Activated T-cell treated with anti-CD3 and anti-CD28 coated beads, Interleukin-2, amount 50 U/mL, for 24 hours (primary cell): ENCODE results near the gene KCNQ1.
"Not testable (repeated sequence)": the region's sequence is repeated elsewhere in the genome, so short reads cannot be mapped to it uniquely, and the experiment has no call there.

Experiments used
- DNase-seq: peaks from one replicate; pipeline ENCODE4 v3.0.0-alpha.2; 2020
- H3K27ac Mint-ChIP-seq: 2 replicates; pipeline ENCODE4 v1.8.0; 2020; ENCODE audit warnings: mild to moderate bottlenecking, mixed read lengths
- H3K27me3 Mint-ChIP-seq: 2 replicates; pipeline ENCODE4 v1.8.0; 2020; ENCODE audit warnings: mixed read lengths
- H3K36me3 Mint-ChIP-seq: 2 replicates; pipeline ENCODE4 v1.8.0; 2020; ENCODE audit warnings: low read depth, mixed read lengths
- H3K4me1 Mint-ChIP-seq: 2 replicates; pipeline ENCODE4 v1.8.0; 2020; ENCODE audit warnings: low read depth, mixed read lengths
- H3K4me3 Mint-ChIP-seq: 2 replicates; pipeline ENCODE4 v1.8.0; 2020; ENCODE audit warnings: mild to moderate bottlenecking, moderate library complexity, mixed read lengths
- H3K9me3 Mint-ChIP-seq: 2 replicates; pipeline ENCODE4 v1.8.0; 2020; ENCODE audit warnings: mixed read lengths

Gene KCNQ1

DNA sequence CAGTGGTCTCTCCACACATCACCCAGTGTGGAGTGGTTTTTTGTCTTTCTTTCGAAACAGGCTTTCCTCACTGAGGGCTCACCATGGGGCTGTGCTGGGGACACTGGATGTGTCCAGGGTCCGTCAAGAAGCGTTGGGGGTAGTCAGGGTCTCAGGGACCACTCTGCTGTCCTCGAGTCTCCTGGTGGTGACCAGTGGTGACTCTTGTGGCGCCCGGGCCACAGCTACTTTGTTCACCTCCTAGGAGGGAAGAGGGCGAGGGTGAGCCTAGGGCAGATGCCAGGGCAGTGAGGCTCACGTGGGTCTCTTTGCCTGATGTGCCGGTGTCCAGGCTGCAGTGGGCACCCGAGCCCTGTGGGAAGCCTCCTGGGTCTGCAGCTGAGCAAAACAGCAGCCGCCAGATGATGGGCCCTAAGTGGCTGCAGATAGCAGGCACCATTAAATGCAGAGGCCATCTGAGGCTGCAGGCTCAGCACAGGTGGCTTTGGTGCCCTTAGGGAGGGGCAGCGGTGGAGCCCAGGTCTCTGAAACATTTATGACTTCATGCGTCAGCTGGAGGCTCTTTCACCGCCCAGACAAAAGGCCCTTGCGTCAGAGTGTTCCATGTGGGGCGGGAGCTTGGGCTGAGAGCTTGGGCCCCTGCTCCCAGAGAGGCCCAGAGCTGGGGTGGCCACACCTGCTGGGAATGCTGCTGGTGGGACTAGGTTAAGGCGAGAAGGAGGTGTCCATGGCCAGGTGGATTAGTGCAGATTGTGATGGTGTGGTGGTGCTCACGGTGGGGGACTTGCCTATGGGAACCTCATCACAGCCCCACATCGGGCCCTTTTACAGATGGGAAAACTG is 29.5 kb downstream of the KCNQ1 start:
- no peak overlapping the region for H3K27ac Mint-ChIP-seq

DNA sequence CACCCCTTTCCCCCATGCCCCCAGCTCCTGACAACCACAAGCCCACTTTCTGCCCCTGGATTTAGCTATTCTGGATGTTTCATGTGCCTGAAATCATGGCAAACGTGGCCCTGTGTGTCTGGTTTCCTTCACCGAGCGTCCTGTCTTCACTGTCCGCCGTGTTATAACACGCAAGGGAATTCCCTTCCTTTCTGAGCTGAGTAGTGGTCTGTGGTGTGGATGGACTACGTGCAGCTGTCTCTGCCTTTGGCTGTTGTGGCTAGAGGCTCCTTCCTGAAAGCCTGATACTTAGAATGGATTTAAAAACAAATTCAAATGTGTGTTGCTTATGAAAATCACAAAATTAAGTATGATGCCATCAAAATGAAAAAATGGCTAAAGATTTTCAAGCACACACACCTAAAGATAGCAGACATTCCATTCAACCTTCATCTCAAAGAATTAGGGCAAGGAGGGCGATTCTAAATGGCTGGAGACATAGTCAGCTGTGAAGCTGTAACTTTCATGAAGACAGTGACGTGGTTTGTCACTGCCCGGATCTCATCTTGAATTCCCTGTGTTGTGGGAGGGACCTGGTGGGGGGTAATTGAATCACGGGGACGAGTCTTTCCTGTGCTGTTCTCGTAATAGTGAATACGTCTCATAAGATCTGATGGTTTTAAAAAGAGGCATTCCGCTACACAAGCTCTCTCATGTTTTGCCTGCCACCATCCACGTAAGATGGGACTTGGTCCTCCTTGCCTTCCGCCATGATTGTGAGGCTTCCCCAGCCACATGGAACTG is 30.5 kb downstream of the KCNQ1 start:
- H3K4me3 Mint-ChIP-seq = no peak overlapping the region
- no peak overlapping the region for H3K27ac Mint-ChIP-seq
- no peaks in the 10 kb centered on the region for H3K27me3 Mint-ChIP-seq
- no peak for DNase-seq
- peaks cover 20% of the 10 kb centered on the region for H3K9me3 Mint-ChIP-seq
- peaks cover 32% of the 10 kb centered on the region for H3K36me3 Mint-ChIP-seq
- peaks cover 29% of the 10 kb centered on the region for H3K4me1 Mint-ChIP-seq

More for the DNA sequence above, 29.5 kb downstream of the KCNQ1 start:
- Mint-ChIP-seq H3K4me1 (peaks cover 22% of the 10 kb centered on the region), H3K36me3 (peaks cover 24% of the 10 kb centered on the region), H3K4me3 (no peak overlapping the region), H3K27me3 (no peaks in the 10 kb centered on the region), H3K9me3 (peaks cover 13% of the 10 kb centered on the region)
- DNase-seq = no peak

DNA sequence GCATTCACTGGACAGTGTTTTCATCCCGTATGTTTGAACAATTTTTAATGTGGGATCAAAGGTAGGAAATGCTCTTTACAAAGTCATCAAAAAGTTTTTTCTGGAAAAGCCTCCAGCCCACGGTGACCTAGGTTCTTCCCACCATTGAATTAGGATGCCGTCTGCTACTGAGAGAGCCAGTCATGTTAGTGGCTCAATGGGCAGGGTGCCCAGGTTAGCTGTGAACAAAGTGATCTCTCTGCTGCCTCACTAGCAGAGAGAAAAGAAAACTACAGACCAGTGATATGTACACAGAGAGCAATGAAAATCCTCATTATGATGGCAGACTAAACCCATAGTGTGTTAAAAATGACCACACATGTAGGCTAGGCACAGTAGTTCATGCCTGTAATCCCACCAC is 32.4 kb downstream of the KCNQ1 start:
- no peak for DNase-seq
- Mint-ChIP-seq H3K4me3 (no peak overlapping the region), H3K4me1 (peaks cover 36% of the 10 kb centered on the region), H3K27me3 (no peaks in the 10 kb centered on the region), H3K9me3 (peaks cover 24% of the 10 kb centered on the region), H3K27ac (no peak overlapping the region), H3K36me3 (peaks cover 36% of the 10 kb centered on the region)

DNA sequence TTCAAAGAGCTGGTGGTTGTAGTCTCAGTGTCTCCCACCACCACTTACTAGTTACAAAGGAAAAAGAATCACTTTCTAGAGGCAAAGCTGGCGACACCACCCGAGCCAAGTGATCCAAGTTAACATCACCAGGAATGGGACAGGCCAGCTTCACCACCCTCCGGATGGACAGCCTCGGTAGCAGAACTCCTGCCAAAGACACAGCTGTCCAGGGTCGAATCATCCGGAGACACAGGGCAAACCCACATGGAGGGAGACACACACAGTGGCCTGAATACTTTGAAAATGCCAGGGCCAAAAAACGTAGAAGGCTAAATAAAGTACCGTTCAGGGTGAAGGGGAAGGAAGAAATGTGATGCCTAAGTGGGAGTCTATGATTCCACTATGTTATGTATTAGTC is 33.1 kb downstream of the KCNQ1 start:
- Mint-ChIP-seq H3K36me3 (peaks cover 36% of the 10 kb centered on the region), H3K4me1 (peaks cover 33% of the 10 kb centered on the region), H3K27ac (no peak overlapping the region), H3K9me3 (peaks cover 24% of the 10 kb centered on the region), H3K27me3 (no peaks in the 10 kb centered on the region), H3K4me3 (no peak overlapping the region)
- DNase-seq = no peak

DNA sequence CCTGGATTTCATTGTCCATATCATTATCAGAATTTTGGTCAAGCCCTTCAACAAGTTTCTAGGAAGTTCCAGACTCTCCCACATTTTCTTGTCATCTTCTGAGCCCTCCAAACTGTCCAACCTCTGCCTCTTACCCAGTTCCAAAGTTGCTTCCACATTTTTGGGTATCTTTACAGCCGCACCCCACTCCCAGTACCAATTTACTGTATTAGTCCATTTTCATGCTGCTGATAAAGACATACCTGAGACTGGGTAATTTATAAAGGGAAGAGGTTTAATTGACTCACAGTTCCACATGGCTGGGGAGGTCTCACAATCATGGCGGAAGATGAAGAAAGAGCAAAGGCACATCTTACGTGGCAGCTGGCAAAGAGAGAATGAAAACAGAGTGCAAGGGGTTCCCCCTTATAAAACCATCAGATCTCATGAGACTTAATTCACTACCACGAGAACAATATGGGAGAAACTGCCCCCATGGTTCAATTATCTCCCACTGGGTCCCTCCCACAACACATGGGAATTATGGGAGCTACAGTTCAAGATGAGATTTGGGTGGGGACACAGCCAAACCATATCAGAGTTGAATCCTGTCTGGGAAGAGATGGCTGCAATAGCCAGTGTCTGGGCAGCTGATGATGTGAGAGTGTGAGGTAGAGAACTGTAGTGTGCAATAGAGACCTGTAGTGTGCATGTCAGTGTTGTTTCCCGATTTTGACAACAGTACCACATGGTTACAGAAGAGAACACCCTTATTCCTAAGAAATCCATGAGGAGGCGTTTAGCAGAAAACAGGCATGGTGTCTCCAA is 35.5 kb downstream of the KCNQ1 start:
- peak overlapping the region; percentile 41 for H3K4me3 Mint-ChIP-seq
- H3K27ac Mint-ChIP-seq = peak overlapping the region; percentile 83
- H3K9me3 Mint-ChIP-seq = peaks cover 24% of the 10 kb centered on the region

DNA sequence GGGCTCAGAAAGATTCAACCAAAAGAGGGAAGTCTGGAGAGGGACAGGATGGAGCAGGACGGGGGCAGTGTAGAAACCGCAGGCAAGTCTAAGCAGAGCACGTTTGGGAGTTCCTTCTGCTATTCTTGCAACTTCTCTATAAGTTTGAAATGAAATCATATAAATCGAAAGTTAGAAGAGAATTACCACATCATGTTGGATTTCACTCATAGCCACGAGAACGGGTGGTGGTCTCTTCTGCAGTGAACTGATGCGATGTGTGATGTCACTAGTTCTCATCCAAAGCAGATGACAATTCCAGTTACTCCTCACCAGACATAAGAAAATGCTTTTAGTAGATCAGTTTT is 36.0 kb downstream of the KCNQ1 start:
- Mint-ChIP-seq H3K27ac (peak overlapping the region; percentile 83), H3K36me3 (peaks cover 48% of the 10 kb centered on the region), H3K9me3 (peaks cover 26% of the 10 kb centered on the region), H3K4me3 (peak overlapping the region; percentile 41), H3K27me3 (no peaks in the 10 kb centered on the region), H3K4me1 (peaks cover 26% of the 10 kb centered on the region)
- DNase-seq = no peak

More for the DNA sequence above, 35.5 kb downstream of the KCNQ1 start:
- H3K27me3 Mint-ChIP-seq, DNase-seq: not testable (repeated sequence)
- Mint-ChIP-seq H3K36me3 (peaks cover 43% of the 10 kb centered on the region), H3K4me1 (peaks cover 30% of the 10 kb centered on the region)

DNA sequence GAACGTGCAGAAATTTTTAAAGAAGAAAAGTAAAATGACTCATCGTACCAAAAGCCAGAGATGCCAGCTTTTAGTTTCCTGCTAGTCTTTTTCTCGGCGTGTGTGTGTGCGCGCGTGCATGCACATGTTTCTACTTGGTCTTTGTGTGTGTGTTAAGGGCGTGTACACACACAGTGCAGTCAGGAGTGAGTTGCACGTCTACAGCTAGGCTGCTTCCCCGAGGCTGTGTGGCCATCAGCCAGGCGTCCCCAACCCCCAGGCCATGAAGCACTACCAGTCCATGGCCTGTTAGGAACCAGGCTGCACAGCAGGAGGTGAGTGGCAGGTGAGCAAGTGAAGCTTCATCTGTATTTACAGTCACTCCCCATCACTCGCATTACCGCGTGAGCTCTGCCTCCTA is 36.4 kb downstream of the KCNQ1 start:
- peaks cover 26% of the 10 kb centered on the region for H3K4me1 Mint-ChIP-seq
- peaks cover 53% of the 10 kb centered on the region for H3K36me3 Mint-ChIP-seq
- no peaks in the 10 kb centered on the region for H3K27me3 Mint-ChIP-seq
- no peak for DNase-seq
- peak overlapping the region; percentile 41 for H3K4me3 Mint-ChIP-seq
- peak overlapping the region; percentile 83 for H3K27ac Mint-ChIP-seq
- H3K9me3 Mint-ChIP-seq = peaks cover 29% of the 10 kb centered on the region

DNA sequence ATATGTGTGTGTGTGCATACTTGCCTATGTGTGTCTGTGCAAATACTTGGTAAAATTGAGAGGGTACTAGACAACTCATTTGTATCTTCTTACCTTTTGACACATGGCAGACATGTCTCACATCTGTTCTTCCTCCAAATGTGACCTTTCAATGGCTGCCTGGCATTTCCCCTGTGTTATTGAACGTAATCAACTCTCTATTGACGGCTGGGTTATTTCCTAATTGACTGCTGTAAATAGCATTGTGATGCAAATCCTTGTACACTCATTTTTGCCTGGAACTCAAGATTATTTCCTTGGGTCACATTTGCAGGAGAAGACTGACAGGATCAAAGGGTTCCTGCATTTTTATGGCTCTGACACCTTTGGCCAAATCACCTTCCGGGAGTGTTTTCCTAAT is 37.4 kb downstream of the KCNQ1 start:
- H3K27me3 Mint-ChIP-seq = no peaks in the 10 kb centered on the region
- H3K36me3 Mint-ChIP-seq = peaks cover 57% of the 10 kb centered on the region
- H3K4me3 Mint-ChIP-seq = no peak overlapping the region

DNA sequence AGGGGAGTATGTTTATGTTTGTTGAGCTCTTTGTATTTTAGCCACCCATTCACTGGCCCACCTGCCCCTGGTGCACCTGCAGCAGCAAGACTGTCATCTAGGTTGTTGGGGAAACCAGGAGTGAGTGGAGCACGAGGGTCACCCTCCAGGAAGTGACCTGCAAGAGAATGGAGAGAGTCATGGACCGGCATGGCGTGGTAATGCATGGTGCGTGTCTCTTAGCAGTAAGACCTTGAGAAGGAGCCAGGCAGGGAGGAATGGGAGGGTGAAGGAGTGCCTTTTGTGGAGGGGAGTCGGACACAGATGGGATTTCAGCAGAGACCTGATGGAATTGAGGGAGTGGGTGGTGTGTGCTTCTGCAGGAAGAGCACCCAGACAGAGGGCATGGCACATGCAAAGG is 37.9 kb downstream of the KCNQ1 start:
- Mint-ChIP-seq H3K4me1 (peaks cover 26% of the 10 kb centered on the region), H3K27me3 (no peaks in the 10 kb centered on the region), H3K4me3 (no peak overlapping the region), H3K36me3 (peaks cover 56% of the 10 kb centered on the region), H3K27ac (no peak overlapping the region), H3K9me3 (peaks cover 38% of the 10 kb centered on the region)
- no peak for DNase-seq

More for the DNA sequence above, 37.4 kb downstream of the KCNQ1 start:
- H3K4me1 Mint-ChIP-seq = peaks cover 26% of the 10 kb centered on the region
- H3K27ac Mint-ChIP-seq = no peak overlapping the region
- DNase-seq = no peak
- H3K9me3 Mint-ChIP-seq = peaks cover 37% of the 10 kb centered on the region

DNA sequence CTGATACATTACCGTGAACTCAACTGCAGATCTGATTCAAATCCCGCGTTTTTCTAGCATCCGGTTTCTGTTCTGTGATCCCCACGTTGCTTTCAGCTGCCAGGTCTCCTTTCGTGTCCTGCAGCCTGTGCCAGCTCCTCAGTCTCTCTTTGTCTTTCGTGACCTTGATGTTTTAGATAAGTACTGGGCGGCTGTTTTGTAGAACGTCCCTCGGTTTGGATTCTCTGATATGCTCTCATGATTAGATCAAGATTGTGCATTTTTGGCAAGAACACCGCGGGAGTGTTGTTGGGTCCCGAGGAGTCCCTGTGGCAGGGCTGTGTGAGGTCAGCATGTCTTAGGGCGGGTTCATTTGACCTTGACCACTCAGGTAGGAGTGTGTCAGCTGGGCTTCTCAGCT is 38.6 kb downstream of the KCNQ1 start:
- Mint-ChIP-seq H3K27ac (no peak overlapping the region), H3K27me3 (no peaks in the 10 kb centered on the region), H3K36me3 (peaks cover 56% of the 10 kb centered on the region), H3K4me1 (peaks cover 26% of the 10 kb centered on the region), H3K4me3 (no peak overlapping the region), H3K9me3 (peaks cover 39% of the 10 kb centered on the region)
- DNase-seq = no peak

DNA sequence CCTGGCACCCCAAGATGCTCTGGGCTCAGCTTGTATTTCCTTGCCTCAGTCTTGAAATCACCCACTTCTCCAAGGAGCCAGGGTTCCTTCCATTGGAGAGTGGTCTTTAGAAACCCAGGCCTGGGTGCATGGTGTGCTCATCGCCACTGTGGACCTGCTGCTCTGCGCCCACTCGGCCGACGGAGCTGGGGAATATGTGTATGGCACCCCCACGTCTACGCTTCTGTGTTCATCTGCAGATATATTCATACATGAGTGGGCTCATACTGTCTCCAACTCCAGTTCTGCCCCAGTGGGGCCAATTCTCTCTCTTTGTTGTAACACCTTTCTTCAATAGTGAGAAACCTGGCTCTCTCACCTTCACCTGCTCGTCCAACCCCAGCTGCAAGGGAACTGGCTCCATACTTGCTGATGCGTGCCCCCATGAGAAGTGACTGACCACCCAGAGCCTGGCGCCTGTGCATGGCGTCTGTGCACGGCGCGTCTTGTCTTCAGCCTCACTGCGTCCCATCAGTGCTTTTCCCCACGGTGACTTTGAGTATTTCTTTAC is 39.8 kb downstream of the KCNQ1 start:
- Mint-ChIP-seq H3K36me3 (peaks cover 57% of the 10 kb centered on the region), H3K9me3 (peaks cover 43% of the 10 kb centered on the region), H3K4me1 (peaks cover 26% of the 10 kb centered on the region), H3K27me3 (no peaks in the 10 kb centered on the region), H3K4me3 (no peak overlapping the region), H3K27ac (no peak overlapping the region)
- no peak for DNase-seq

DNA sequence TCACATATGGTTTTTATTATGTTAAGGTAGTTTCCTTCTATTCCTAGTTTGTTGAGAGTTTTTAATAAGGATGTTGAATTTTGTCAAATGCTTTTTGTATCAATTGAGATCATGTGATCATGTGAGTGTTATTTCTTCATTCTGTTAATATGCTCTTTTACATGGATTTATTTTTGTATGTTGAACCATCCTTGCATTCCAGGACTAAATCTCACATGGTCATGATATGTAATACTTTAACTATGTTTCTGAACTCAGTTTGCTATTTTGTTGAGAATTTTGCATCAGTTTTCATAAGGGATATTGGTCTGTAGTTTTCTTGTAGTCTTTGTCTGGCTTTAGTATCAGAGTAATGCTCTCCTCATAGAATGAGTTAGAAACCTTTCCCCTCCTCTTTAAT is 43.2 kb downstream of the KCNQ1 start:
- Mint-ChIP-seq H3K9me3 (peaks cover 40% of the 10 kb centered on the region), H3K36me3 (peaks cover 52% of the 10 kb centered on the region), H3K4me3 (no peak overlapping the region), H3K27ac (no peak overlapping the region), H3K4me1 (no peaks in the 10 kb centered on the region), H3K27me3 (no peaks in the 10 kb centered on the region)
- DNase-seq = no peak

DNA sequence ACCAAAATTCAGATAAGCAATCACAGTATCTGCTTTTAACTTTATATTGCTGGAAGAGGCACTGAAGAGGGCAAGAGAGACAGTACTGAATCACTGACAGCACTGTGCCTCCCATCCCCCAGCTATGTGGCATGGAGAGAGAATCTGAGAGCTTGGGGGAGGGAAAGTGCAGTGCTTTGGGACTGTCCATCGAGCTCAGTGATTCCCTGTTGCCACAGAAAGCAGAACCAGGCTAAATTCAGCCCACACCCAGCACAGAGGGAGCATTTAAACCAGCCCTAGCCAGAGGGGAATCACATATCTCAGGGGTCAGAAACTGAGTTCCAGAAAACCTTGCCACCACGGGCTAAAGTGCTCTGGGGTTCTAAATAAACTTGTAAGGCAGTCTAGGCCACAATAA is 44.3 kb downstream of the KCNQ1 start:
- no peaks in the 10 kb centered on the region for H3K27me3 Mint-ChIP-seq
- H3K9me3 Mint-ChIP-seq = peaks cover 49% of the 10 kb centered on the region

DNA sequence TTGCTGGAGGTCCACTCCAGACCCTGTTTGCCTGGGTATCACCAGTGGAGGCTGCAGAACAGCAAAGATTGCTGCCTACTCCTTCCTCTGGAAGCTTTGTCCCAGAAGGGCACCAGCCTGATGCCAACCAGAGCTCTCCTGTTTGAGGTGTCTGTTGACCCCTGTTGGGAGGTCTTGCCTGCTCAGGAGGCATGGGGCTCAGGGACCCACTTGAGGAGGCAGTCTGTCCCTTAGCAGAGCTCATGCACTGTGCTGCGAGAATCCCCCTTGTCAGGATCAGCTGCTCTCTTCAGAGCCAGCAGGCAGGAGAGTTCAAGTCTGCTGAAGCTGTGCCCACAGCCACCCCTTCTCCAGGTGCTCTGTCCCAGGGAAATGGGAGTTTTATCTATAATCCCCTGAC is 53.1 kb downstream of the KCNQ1 start:
- H3K9me3 Mint-ChIP-seq = peaks cover 55% of the 10 kb centered on the region
- not testable (repeated sequence) for H3K27me3 Mint-ChIP-seq, H3K4me3 Mint-ChIP-seq

More for the DNA sequence above, 44.3 kb downstream of the KCNQ1 start:
- Mint-ChIP-seq H3K4me3 (no peak overlapping the region), H3K36me3 (peaks cover 59% of the 10 kb centered on the region), H3K27ac (no peak overlapping the region), H3K4me1 (no peaks in the 10 kb centered on the region)
- DNase-seq = no peak

More for the DNA sequence above, 53.1 kb downstream of the KCNQ1 start:
- not testable (repeated sequence) for H3K4me1 Mint-ChIP-seq, DNase-seq, H3K27ac Mint-ChIP-seq
- peaks cover 45% of the 10 kb centered on the region for H3K36me3 Mint-ChIP-seq
